GM19438 (cell line): Measurements from ENCODE around the gene NTMT1.

ENCODE experiments used
- ATAC-seq: cut with Tn5 transposase; IDR thresholded peaks from one replicate; pipeline ENCODE4 v1.9.1; 2021; ENCODE audit warnings: low read depth; ENCODE audit not compliant: unreplicated experiment

NTMT1 gene

DNA sequence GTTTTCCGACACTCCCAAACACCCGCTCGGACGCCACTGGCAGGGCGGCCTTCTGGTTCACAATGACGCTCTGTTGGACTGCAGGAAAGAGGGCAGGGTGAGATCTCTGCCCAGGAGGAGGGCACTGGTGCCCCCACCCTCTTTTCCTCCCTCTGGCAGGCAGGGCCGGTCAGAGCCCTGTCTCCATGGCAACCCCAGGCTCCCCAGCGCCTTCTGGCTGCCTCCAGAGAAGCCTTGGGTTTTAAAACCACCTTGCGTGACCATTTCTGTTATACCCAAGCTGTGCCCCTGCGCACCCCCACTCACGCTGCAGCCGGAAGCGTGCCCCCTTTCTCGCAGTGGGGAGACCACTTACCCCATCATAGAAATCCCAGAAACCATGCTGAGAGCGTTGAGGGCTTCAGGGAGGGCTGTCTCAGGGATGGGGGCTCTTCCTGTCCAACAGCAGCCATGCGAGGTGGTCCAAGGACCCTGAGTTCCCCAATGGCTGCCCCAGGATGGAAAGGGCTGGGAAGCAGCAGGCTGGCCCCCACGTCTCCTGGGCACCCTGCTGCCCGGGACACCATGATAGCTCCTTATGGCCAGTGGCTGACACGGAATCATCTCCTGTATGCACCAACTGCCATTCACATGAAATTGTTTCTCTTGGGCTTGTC is 12.3 kb upstream of the NTMT1 start:
- ATAC-seq: no peak

DNA sequence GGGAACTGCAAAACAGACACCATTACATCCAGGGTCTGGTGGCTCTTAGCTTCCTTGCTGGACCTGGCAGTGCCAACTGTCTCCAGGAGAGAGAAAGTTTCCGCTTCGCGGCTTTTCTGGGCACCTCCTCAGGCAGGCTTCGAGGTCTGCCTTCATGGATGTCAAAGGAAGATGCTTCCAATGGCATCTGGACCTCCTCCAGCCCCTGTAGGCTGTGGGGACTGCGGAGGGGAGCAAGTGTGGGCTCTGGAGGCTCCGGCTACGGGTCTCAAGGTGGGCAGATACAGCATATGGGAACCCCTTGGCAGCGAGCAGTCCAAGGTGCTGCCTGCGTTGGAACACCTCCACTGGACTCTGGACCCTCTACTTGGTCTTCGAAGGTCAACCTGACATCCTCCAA is 11.0 kb upstream of the NTMT1 start:
- ATAC-seq: no peak

- no peak for ATAC-seq
Measured at GRCh38 chr9:129615407-129616285, 10.3 kb upstream of the NTMT1 start.

- no peak for ATAC-seq
Measured at GRCh38 chr9:129617167-129617566, 8.8 kb upstream of the NTMT1 start.

GRCh38 chr9:129619787-129620668 is 5.9 kb upstream of the NTMT1 start:
- no peak for ATAC-seq

DNA sequence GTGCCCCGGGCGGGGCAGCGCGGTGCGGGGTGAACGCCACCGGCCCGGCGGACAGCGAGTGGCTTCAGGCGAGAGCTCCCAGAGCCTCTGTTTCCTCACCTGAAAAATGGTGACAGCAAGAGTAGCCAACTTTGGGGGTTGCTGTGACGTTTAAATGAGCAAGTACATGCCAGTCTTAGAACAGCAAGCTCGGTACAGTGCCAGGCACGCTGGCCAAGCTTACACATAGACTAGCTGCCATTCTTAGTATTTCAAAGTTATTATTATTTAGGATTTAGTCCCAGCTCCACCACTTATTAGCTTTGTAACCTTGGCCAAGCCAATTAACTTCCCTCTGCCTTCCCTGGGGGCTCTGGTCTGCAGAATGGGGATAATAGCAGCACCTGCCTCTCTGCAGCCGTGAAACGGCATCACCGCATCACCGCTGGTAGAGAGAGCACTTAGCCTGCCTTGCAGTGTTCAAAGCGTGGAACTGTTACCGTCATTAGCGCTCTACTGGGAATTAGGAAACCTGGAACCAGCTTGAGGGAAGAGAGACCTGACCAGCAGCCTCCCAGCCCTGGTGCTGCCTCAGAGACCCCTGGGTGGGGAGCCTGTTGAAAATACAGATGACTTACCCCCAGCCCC is 5.2 kb upstream of the NTMT1 start, which contains the start of gene C9orf50:
Gene C9orf50 (minus strand): TSS at position 433 of the 627 bp plus-strand sequence. CDS start 527 bp downstream, outside the sequence.
- ATAC-seq: no peak

GRCh38 chr9:129623331-129623730 is 2.6 kb upstream of the NTMT1 start:
- no peak for ATAC-seq

GRCh38 chr9:129624168-129624759 is 1.7 kb upstream of the NTMT1 start:
- no peak for ATAC-seq

DNA sequence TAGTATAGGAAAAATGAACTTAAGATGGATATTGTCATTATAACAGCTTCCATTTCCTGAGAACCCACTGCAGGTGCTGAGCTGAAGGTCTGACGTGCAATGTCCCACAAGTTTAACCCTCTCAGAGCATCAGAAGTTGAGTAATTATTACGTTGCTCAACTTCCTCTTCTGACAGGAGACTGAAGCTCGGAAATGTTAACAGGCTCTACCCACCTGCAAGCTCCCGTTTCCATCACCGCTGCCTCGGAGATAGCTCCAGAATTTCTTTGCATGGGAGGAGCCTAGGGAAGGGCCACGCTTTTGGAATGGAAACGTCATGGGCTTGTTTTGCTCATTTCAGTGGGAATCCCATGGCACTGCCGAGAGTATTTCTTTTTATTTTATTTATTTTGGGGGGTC is 1.0 kb upstream of the NTMT1 start:
- ATAC-seq: no peak

DNA sequence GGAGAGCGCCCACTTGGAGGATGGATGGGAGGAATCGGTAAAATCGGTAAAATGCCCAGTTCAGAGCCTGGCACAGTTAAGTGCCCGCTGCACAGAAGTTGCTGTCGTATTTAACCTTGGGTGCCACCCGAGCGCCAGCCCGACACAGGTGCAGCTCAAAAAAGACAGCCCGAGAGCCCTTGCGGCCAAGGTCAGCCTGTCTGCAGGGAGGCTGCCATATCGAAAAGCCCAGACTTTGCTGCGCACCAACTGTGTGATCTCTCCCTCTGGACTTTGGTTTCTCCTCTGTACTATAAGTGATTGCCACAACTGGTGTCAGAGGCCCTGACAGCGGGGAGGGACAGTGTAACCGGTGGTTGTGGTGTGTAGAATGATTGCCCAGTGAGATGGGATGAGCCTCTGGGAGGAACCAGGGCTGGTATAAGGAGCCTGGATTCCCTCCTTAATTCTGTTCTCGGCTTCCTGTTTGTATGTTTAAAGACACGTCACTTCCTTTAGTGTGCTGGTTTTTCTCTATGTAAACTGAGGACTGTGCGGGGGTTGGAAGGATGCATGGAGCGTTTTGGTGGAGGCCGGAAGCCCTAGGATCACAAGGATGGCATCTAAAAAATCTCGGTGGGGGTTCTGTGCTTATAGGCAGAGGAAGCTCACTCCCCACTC is 792 bp downstream of the NTMT1 start:
- ATAC-seq: peak; percentile 37

DNA sequence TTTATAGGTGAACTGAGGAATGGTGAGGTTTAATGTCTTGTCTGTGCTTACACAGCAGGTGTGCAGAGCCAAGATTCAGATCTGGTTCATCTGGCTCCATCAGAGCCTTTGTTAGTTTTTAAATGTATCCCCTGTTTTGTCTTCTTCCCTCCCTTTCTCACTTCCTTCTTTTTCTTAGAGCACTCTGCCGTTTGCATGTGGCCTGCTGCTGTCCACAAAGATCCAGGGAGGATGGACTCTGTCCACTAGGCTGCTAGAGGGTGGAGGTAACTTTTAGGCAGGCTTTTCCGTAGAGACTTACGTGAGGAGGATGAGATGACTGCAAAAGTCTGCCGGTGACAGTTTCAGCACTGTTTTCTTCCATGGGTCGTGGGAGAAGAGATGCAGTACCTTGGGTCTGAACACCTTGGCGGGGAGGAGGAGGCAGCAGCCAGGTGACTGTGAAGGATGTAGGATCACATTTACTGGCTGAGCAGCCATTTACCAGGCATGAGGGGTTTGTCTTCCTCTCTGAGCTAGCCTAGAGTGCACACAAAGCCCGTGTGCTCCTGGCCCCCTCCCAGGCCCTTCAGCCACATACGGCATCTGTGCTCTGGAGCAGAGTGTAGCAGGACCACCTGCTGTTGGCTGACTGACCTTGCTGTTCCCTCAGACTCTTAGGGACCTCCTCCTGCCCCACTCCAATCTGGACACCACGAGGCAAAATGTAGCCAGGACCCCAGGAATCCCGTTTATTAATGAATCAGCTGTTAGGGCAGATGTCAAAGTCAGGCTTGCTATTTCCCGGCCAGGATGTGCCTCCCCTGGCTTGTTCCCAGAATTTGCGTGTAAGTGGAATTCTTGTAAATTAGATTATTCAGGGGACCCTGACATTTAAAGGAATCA is 1.8 kb downstream of the NTMT1 start:
- ATAC-seq: no peak

GRCh38 chr9:129628709-129629108 is 2.7 kb downstream of the NTMT1 start:
- no peak for ATAC-seq

DNA sequence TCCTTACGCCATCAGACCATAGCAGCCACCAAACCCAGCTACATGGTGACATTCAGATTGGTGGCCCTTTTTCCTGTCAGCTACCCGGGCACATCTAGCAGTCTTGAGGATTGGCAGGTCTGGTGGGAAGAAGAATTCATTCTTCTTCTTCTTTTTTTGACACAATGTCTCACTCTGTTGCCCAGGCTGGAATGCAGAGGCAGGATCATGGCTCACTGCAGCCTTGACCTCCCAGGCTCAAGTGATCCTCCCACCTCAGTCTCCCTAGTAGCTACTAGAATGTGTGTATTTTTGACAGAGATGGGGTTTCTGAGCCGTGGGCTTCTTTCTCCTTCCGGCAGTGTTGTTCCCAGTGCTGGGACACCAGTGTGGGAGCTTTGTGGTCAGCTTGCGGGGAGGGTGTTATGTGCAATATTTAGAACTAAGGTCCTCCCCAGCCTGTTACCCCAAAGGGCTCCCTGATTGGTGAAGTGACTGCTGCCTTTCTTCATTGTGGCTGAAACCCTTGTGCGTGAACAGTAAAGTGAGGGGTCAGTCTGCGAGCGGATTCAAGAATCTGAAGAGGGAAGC is 3.4 kb downstream of the NTMT1 start:
- no peak for ATAC-seq

DNA sequence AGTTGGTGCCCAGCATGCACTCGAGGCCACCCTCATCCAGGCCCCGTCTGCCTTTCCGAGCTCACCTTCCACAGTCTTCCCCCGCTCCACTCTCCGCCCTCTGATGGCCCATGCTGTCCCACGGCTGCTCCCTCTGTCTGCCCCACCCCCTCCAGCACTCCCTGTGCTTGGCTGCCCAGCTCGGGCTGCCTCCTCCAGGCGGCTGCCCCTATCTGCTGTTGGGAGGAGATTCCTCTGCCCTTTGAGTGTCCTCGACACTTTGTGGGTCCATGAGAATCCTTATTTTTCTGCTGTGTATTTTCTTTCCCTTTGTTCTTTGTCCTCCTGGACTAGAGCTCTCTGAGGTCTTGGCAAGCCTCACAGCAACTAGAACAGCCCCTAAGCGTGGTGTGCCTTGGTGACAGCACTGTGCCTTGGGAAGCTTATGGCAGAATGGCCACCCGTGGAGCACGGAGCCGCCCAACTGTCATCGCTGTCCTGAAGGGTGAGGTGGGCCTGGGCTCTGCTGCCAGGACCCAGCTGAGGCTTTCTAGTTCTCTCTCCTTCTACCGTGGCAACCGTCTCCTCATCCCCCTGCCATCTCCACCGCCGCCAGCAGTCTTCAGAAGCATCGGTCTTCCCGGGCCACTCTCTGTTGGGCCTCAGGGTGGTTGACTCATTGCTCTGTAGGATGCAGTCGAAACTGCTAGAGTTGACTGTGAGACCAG is 5.2 kb downstream of the NTMT1 start:
- ATAC-seq: no peak

DNA sequence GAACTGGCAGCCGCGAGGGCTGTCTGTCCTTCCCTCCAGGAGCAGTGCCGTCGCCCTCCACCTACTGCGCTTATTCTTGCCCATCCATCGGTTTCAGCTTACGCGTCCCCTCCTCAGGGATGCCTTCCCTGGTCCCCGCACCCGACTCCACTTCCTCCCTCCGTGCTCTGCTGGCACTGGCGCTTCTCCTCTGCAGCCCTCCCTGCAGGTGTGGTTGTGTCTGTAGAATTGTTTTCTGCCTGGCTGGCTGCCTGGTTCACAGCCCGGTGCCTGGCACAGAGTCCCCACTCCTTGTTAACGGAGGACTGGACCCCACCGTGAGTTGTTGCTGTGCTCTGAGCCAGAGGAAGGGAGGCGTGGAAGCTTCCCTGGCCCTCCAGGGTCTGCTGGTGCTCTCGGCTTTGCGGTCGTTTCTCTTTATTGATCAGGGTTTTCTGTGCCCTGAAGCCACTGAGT is 5.7 kb downstream of the NTMT1 start:
- ATAC-seq: no peak

- ATAC-seq: no peak
Measured at GRCh38 chr9:129632460-129632859, 6.5 kb downstream of the NTMT1 start.

DNA sequence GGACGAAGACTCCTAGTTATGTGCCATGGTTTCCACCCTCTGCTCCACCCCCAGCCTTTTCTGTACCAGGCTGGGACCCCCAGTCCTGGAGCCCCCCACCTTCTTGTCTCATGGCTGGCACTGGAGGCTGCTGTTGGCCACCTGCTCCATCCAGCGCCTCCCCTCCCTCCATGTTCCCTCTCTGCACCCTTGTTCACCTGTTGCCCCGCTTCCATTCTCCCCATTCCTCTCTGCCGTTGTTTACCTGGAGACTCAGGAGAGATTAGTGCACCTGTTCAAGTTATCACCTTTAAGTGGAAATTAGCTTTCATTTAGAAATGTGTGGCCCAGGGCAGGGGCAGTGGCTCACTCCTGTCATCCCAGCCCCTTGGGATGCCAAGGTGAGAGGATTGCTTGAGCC is 7.2 kb downstream of the NTMT1 start:
- no peak for ATAC-seq

GRCh38 chr9:129633848-129634247 is 7.9 kb downstream of the NTMT1 start:
- ATAC-seq: no peak
